HepG2 (cell line): ENCODE results near the gene STK11. TPM values are rescaled to one million over a fixed set of nuclear protein-coding genes. Genes with fewer than 3 reads are reported as not detected.

Experiments used
- ATAC-seq: fragments of 200-7000 bp; cut with Tn5 transposase; 3 replicates; pipeline ENCODE4 v1.9.1; 2020; ENCODE audit warnings: mild to moderate bottlenecking, moderate library complexity
- BruUV-seq: library from RNA; stranded (reverse); fragments of 400-500 nt; replicated peaks from 2 replicates; lab custom pipeline; 2021; lab: Mats Ljungman, UMichigan
- CTCF ChIA-PET: fragments of 300-600 bp; formaldehyde crosslinking; extraction: SDS; loops from one replicate; lab custom pipeline; 2021; ENCODE audit warnings: low total read pairs, inconsistent platforms, low intra/inter-chr PET ratio; lab: Yijun Ruan, JAX
- POLR2A ChIA-PET: fragments of 350-600 bp; sonication (Branson Sonifier 250); formaldehyde crosslinking; loops from one replicate; lab custom pipeline; 2020; ENCODE audit warnings: antibody characterized with exemption, inconsistent platforms; lab: Yijun Ruan, JAX
- DNase-seq: peaks from one replicate; pipeline ENCODE4 v3.0.0-alpha.2; 2015; ENCODE audit warnings: low spot score
- FAIRE-seq: peaks from 3 replicates; lab custom pipeline; 2011; peaks lifted over from hg19 to GRCh38; lab: Jason Lieb, UNC
- H2AFZ ChIP-seq: one replicate; pipeline ENCODE4 v1.6.1; 2011; ENCODE audit warnings: low read length, inconsistent platforms
- H3K27ac ChIP-seq: fragments of 300-600 bp; 3 replicates; pipeline ENCODE4 v1.8.0; 2011; ENCODE audit warnings: mixed run types, mild to moderate bottlenecking, mixed read lengths, low read length, inconsistent platforms; ENCODE audit not compliant: insufficient read depth; ENCODE audit errors: extremely low read length
- H3K27me3 ChIP-seq, 2 experiments: fragments of 200-600 bp in 1 of 2; 2 replicates in 1 of 2; 3 replicates in 1 of 2; pipeline versions ENCODE4 v1.6.0 to v1.8.0; 2011; ENCODE audit warnings: low read length in 2 of 2, mild to moderate bottlenecking in 2 of 2, moderate library complexity in 2 of 2, inconsistent platforms in 1 of 2; ENCODE audit not compliant: insufficient read depth in 2 of 2, control insufficient read depth in 1 of 2
- H3K36me3 ChIP-seq, 2 experiments: fragments of 200-600 bp in 1 of 2; replicated peaks in 1 of 2; 2 replicates in 1 of 2; 3 replicates in 1 of 2; pipeline versions ENCODE4 v1.5.1 to v1.8.0; 2011; ENCODE audit warnings: low read length in 2 of 2, inconsistent platforms in 1 of 2; ENCODE audit not compliant: insufficient read depth in 2 of 2, control insufficient read depth in 1 of 2
- H3K4me1 ChIP-seq: 2 replicates; pipeline ENCODE4 v1.5.1; 2012; ENCODE audit warnings: low read length, inconsistent platforms; ENCODE audit not compliant: insufficient read depth
- H3K4me2 ChIP-seq: 2 replicates; pipeline ENCODE4 v1.6.0; 2011; ENCODE audit warnings: low read depth, low read length, inconsistent platforms
- H3K4me3 ChIP-seq, 3 experiments: fragments of 200-600 bp in 1 of 3; sonication (generic), shearing (Covaris generic) in 1 of 3; replicated peaks in 1 of 3; 2 replicates each; pipeline ENCODE4 v1.5.1; 2011 to 2016; ENCODE audit warnings: low read length in 3 of 3, inconsistent platforms in 2 of 3, low read depth in 2 of 3, mild to moderate bottlenecking in 2 of 3, control low read depth in 1 of 3, mixed read lengths in 1 of 3; ENCODE audit not compliant: insufficient read depth in 1 of 3
- H3K79me2 ChIP-seq: one replicate; pipeline ENCODE4 v1.6.1; 2011; ENCODE audit warnings: low read length, inconsistent platforms; ENCODE audit not compliant: insufficient read depth
- H3K9ac ChIP-seq: 2 replicates; pipeline ENCODE4 v1.6.0; 2011; ENCODE audit warnings: mild to moderate bottlenecking, low read depth, low read length, inconsistent platforms; ENCODE audit not compliant: insufficient read depth
- H3K9me3 ChIP-seq: 2 replicates; pipeline ENCODE4 v1.5.1; 2012; ENCODE audit warnings: mild to moderate bottlenecking, low read length
- H4K20me1 ChIP-seq: 2 replicates; pipeline ENCODE4 v1.6.0; 2011; ENCODE audit warnings: inconsistent platforms, mild to moderate bottlenecking, low read length, moderate library complexity; ENCODE audit not compliant: insufficient read depth
- FOSL2 ChIP-seq: sonication (generic); formaldehyde crosslinking; IDR thresholded peaks from 2 replicates; pipeline ENCODE4 v1.4.0; 2020; ENCODE audit warnings: missing genetic modification reagents
- HBP1 ChIP-seq: IDR thresholded peaks from 2 replicates; pipeline ENCODE4 v1.6.1; 2016; ENCODE audit warnings: low read depth, control low read depth
- HNF4A ChIP-seq: sonication (generic); formaldehyde crosslinking; IDR thresholded peaks from 2 replicates; pipeline ENCODE4 v1.4.0; 2020; ENCODE audit warnings: missing genetic modification reagents
- HOMEZ ChIP-seq: IDR thresholded peaks from 2 replicates; pipeline ENCODE4 v1.6.1; 2016; ENCODE audit warnings: low read depth
- HOXA3 ChIP-seq: sonication (generic); formaldehyde crosslinking; IDR thresholded peaks from 2 replicates; pipeline ENCODE4 v1.5.0; 2020; ENCODE audit warnings: missing genetic modification reagents
- JUND ChIP-seq: sonication (generic); formaldehyde crosslinking; IDR thresholded peaks from 2 replicates; pipeline ENCODE4 v1.8.0; 2022; ENCODE audit warnings: mild to moderate bottlenecking, missing genetic modification reagents
- MNT ChIP-seq: fragments of 450-650 bp; IDR thresholded peaks from 2 replicates; pipeline ENCODE4 v1.6.1; 2016
- NFKBIZ ChIP-seq: IDR thresholded peaks from 2 replicates; pipeline ENCODE4 v1.6.1; 2018; ENCODE audit warnings: missing genetic modification reagents, missing compliant biosample characterization
- RFX5 ChIP-seq: IDR thresholded peaks from 2 replicates; pipeline ENCODE4 v1.6.1; 2011; ENCODE audit warnings: low read depth, low read length, improper control_type of control experiment
- SMARCE1 ChIP-seq: fragments of 450-650 bp; IDR thresholded peaks from 2 replicates; pipeline ENCODE4 v1.6.1; 2017; ENCODE audit warnings: borderline replicate concordance
- ZNF512B ChIP-seq: sonication (generic); formaldehyde crosslinking; IDR thresholded peaks from 2 replicates; pipeline ENCODE4 v1.5.1; 2020; ENCODE audit warnings: missing genetic modification reagents, mild to moderate bottlenecking, borderline replicate concordance
- ZNF644 ChIP-seq: IDR thresholded peaks from 2 replicates; pipeline ENCODE4 v1.6.1; 2016; ENCODE audit warnings: low read depth
- ZNF687 ChIP-seq: sonication (generic); formaldehyde crosslinking; IDR thresholded peaks from 2 replicates; pipeline ENCODE4 v1.5.1; 2020; ENCODE audit warnings: mild to moderate bottlenecking, missing genetic modification reagents, moderate library complexity
- ZSCAN29 ChIP-seq: sonication (generic); formaldehyde crosslinking; conservative IDR thresholded peaks from 2 replicates; pipeline ENCODE4 v1.4.0; 2020; ENCODE audit warnings: mild to moderate bottlenecking, missing genetic modification reagents
- WGBS: methylation state at CpG from one replicate; pipeline ENCODE4 v1.1.6; 2017; ENCODE audit warnings: low lambda C conversion rate; 5-methylcytosine and 5-hydroxymethylcytosine counted together
- in situ Hi-C: cut with HindIII; loops from 2 replicates; pipeline ENCODE4 v1.10.0; 2017; ENCODE audit warnings: low pct_unique_long_range_greater_than_20kb; ENCODE audit not compliant: extremely low pct_ligation_motif_present
- intact Hi-C: fragments of 100-400 bp; cut with micrococcal nuclease; formaldehyde crosslinking; loops from one replicate; pipeline ENCODE4 v1.10.0; 2022; ENCODE audit not compliant: unreplicated experiment
- polyA plus RNA-seq, 8 experiments: library from polyadenylated mRNA; depleted of rRNA in 3 of 8; stranded (reverse) in 7 of 8; unstranded in 1 of 8; fragments of >200 nt; fragmentation: Illumina TruSeq in 4 of 8; extraction: Trizol in 4 of 8; gene quantifications; 2 replicates each; pipeline versions ENCODE4 v1.2.1 to v1.2.3, GENCODE V29; 2011 to 2016; ENCODE audit warnings: low read depth in 4 of 8, missing spikeins in 1 of 8, mixed read lengths in 1 of 8; ENCODE audit not compliant: insufficient read depth in 1 of 8
- total RNA-seq, 5 experiments: library from RNA; depleted of rRNA; stranded (reverse); fragments of >200 nt; fragmentation: Illumina TruSeq; extraction: Trizol; gene quantifications; 2 replicates each; pipeline ENCODE4 v1.2.3, GENCODE V29; 2016; ENCODE audit warnings: low read depth in 1 of 5

STK11 gene
- total and polyA plus RNA-seq, 2 of the 13 experiments (the other 11 are each of a cell fraction or from before 2014, with no cell fraction given), result 27.5 to 43.6 TPM

- no peaks in the 10 kb centered on the region for H3K9me3 ChIP-seq
- H2AFZ ChIP-seq, result no peak overlapping the region
- H3K36me3 ChIP-seq, result no peaks in the 10 kb centered on the region
- no peaks in the 10 kb centered on the region for H4K20me1 ChIP-seq
- peak overlapping the region; percentile 49 for H3K4me2 ChIP-seq
- POLR2A ChIA-PET, result no interaction called here
- H3K79me2 ChIP-seq, result no peaks in the 10 kb centered on the region
- no peak overlapping the region for H3K27ac ChIP-seq
- DNase-seq (no peak), FAIRE-seq (no peak), ATAC-seq (peak; percentile 28)
- WGBS, result 20% methylated on average over 5 of the region's 9 CpGs
- CTCF ChIA-PET, result no interaction called here
- peaks cover 40% of the 10 kb centered on the region for H3K4me1 ChIP-seq
- H3K9ac ChIP-seq, result no peak overlapping the region
- no peaks in the 10 kb centered on the region for H3K27me3 ChIP-seq
- no TSS peak for BruUV-seq
- H3K4me3 ChIP-seq, result 0 out of 6 replicates have a peak overlapping the region, but pooled peaks of 1 of the 3 experiments have one; percentile 4
- in situ Hi-C loops, result no loop called here
- intact Hi-C loops, result no loop called here
- no peak for TF ChIP-seq HBP1 (CRISPR knock-in tag)
- no peak for TF ChIP-seq ZNF512B (CRISPR knock-in tag)
- 0 out of 2 replicates have a peak, but pooled peaks have one; percentile 12 for TF ChIP-seq FOSL2 (CRISPR knock-in tag)
- peak; percentile 29; the same call in 1 of the 2 replicates for TF ChIP-seq ZNF687 (CRISPR knock-in tag)
- TF ChIP-seq RFX5, result no peak
- TF ChIP-seq ZNF644, result no peak
- TF ChIP-seq ZSCAN29 (CRISPR knock-in tag), result no peak
- TF ChIP-seq MNT, result no peak
- TF ChIP-seq SMARCE1, result no peak
- TF ChIP-seq HOMEZ, result no peak
- TF ChIP-seq HOXA3, result no peak
- TF ChIP-seq NFKBIZ, result no peak
- TF ChIP-seq JUND (CRISPR knock-in tag), result no peak
- no peak for TF ChIP-seq HNF4A (CRISPR knock-in tag)
Observed at GRCh38 chr19:1189419-1189818, 16.2 kb upstream of the STK11 start.
